ENCODE measurements around the gene CAPN12. TPM values are rescaled to one million over a fixed set of nuclear protein-coding genes. Genes with fewer than 3 reads are reported as not detected.
A peak's percentile ranks its signal among the peaks of the same experiment; 100 is the strongest.
"Not testable (repeated sequence)": the region's sequence is repeated elsewhere in the genome, so short reads cannot be mapped to it uniquely, and the experiment has no call there.

CAPN12 gene
- total RNA-seq (6.1 TPM), polyA plus RNA-seq (1 to 10 TPM; 1.0 to 2.6 (median 1.9) TPM)

GRCh38 chr19:38744298-38744681 is at the start of gene CAPN12:
TSS of gene CAPN12 (minus strand) at chr19:38744474. CDS start at chr19:38744165, 309 bp downstream.
- H3K27me3 Mint-ChIP-seq, result peaks cover 9% of the 10 kb centered on the region

GRCh38 chr19:38793671-38794070 is 49.4 kb upstream of the CAPN12 start:
- no peak overlapping the region for H3K4me3 ChIP-seq (ENCODE audit: low read depth, low read length)

More at GRCh38 chr19:38744298-38744681, at the start of gene CAPN12:
- no peaks in the 10 kb centered on the region for H3K27me3 ChIP-seq (ENCODE audit: control insufficient read depth, insufficient read depth, low read length)
- ATAC-seq (ENCODE audit: low read depth in 2 of 2) (no peak), DNase-seq (no peak)
- H3K36me3 Mint-ChIP-seq, result no peaks in the 10 kb centered on the region
- peaks cover 0 to 9% (median 3%) of the 10 kb centered on the region in 4 donors for H3K4me1 Mint-ChIP-seq
- no peak within 1 kb of the TSS for H3K4me3 ChIP-seq (ENCODE audit: low read depth, low read length)
- peaks cover 10% of the 10 kb centered on the region for H3K4me1 ChIP-seq (ENCODE audit: control insufficient read depth, insufficient read depth, low read length, poor library complexity, severe bottlenecking)
- no peak within 1 kb of the TSS for H3K4me3 Mint-ChIP-seq
- no peak within 1 kb of the TSS for H3K27ac ChIP-seq (ENCODE audit: insufficient read depth, low read length, poor library complexity, severe bottlenecking)
- H3K27ac Mint-ChIP-seq, result peak within 1 kb of the TSS in 1 of 3 donors; percentile 48
- no peaks in the 10 kb centered on the region for H3K36me3 ChIP-seq (ENCODE audit: control insufficient read depth, insufficient read depth, low read length)
- H3K9me3 ChIP-seq (ENCODE audit: control insufficient read depth in 2 of 2, low read length in 2 of 2), result no peaks in the 10 kb centered on the region
- H3K9me3 Mint-ChIP-seq, result peaks cover 0 to 2% (median 0%) of the 10 kb centered on the region in 7 donors

DNA sequence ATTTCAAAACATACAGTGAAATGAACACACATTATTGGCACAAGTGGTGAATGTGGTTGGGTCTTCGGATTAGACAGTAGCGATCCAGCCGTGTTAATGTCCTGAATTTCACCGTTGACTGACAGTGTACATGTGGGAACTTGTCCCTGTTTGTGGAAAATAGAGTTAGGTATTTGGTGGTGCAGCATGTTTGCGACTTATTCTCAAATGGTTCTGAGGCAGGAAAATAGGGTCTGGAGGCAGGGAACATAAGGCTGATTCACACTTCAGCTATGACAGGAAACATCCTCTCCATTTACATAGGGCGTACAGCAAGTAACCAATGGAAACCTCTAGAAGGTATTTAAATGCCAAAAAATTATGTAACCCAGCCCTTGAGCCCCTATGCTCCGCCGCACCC is 48.9 kb upstream of the CAPN12 start:
- DNase-seq (peak in 1 of 3 donors; percentile 12), ATAC-seq (ENCODE audit: low read depth in 2 of 2) (no peak)
- no peak overlapping the region for H3K4me3 ChIP-seq (ENCODE audit: low read depth, low read length)
- Mint-ChIP-seq H3K27ac (peak overlapping the region in 1 of 3 donors; percentile 77), H3K27me3 (no peaks in the 10 kb centered on the region), H3K36me3 (no peaks in the 10 kb centered on the region), H3K4me1 (peaks cover 0 to 5% (median 4%) of the 10 kb centered on the region in 4 donors), H3K9me3 (peaks cover 0 to 2% (median 0%) of the 10 kb centered on the region in 7 donors), H3K4me3 (peak overlapping the region; percentile 61 to 76 (median 66))
- H3K36me3 ChIP-seq (ENCODE audit: control insufficient read depth, insufficient read depth, low read length), result no peaks in the 10 kb centered on the region
- H3K9me3 ChIP-seq (ENCODE audit: control insufficient read depth in 2 of 2, low read length in 2 of 2), result no peaks in the 10 kb centered on the region
- no peaks in the 10 kb centered on the region for H3K27me3 ChIP-seq (ENCODE audit: control insufficient read depth, insufficient read depth, low read length)
- H3K4me1 ChIP-seq (ENCODE audit: control insufficient read depth, insufficient read depth, low read length, poor library complexity, severe bottlenecking), result peaks cover 8% of the 10 kb centered on the region
- H3K27ac ChIP-seq (ENCODE audit: insufficient read depth, low read length, poor library complexity, severe bottlenecking), result no peak overlapping the region

More at GRCh38 chr19:38793671-38794070, 49.4 kb upstream of the CAPN12 start:
- H3K9me3 Mint-ChIP-seq, result peaks cover 0 to 2% (median 0%) of the 10 kb centered on the region in 7 donors
- H3K4me1 Mint-ChIP-seq, result peaks cover 0 to 5% (median 4%) of the 10 kb centered on the region in 4 donors
- H3K36me3 Mint-ChIP-seq, result no peaks in the 10 kb centered on the region
- Histone ChIP-seq H3K36me3 (ENCODE audit: control insufficient read depth, insufficient read depth, low read length) (no peaks in the 10 kb centered on the region), H3K9me3 (ENCODE audit: control insufficient read depth in 2 of 2, low read length in 2 of 2) (no peaks in the 10 kb centered on the region), H3K27me3 (ENCODE audit: control insufficient read depth, insufficient read depth, low read length) (no peaks in the 10 kb centered on the region), H3K4me1 (ENCODE audit: control insufficient read depth, insufficient read depth, low read length, poor library complexity, severe bottlenecking) (peaks cover 8% of the 10 kb centered on the region), H3K27ac (ENCODE audit: insufficient read depth, low read length, poor library complexity, severe bottlenecking) (no peak overlapping the region)
- ATAC-seq (ENCODE audit: low read depth in 2 of 2), result no peak
- no peaks in the 10 kb centered on the region for H3K27me3 Mint-ChIP-seq
- DNase-seq, result no peak
- H3K27ac Mint-ChIP-seq, result peak overlapping the region in 2 of 3 donors; percentile 77 to 83
- peak overlapping the region in 2 of 4 donors; percentile 73 to 76 for H3K4me3 Mint-ChIP-seq

DNA sequence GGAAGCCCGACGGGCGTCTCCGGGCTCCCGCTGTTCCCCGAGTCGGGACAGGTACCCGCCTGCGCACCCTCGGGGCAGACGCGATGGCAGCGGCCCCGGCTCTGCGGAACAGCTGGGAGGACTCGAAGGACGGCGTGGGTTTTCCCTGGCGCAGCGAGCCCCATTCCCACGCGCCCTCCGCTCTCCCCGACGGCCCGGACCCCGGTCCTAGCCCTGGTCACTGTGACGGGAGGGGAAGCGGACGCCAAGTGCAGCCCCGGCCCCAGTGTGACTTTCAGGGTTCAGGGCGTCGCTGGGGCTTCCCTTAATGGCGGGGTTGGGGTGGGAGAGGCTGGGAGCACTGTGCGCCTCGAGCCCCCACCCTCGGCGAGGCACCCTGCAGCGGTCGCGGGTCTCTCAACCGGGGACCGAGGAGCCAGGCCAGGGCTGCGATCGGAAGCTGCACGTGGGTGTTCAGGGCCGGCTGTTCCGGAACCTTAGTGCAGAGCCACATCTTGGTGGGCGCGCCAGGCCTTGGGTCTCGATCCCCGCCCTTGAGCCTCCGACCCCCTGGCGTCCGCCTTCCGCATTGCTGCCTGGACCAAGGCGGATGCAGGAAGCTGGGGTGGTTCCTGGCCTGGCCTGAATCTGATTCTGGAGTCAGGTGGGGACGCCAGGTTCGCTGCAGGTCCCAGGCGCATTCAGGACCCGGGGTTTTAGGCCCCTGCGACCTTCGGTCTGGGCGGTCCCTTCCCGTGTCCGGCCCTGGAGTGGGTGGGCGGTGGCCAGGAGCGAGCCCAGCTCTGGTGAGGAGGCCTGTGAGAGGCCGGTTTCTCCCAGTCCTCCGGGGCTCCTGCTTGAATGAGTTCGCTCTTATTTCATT is 48.2 kb upstream of the CAPN12 start:
- no peaks in the 10 kb centered on the region for H3K9me3 ChIP-seq (ENCODE audit: control insufficient read depth in 2 of 2, low read length in 2 of 2)
- Mint-ChIP-seq H3K27me3 (no peaks in the 10 kb centered on the region), H3K9me3 (peaks cover 0 to 2% (median 0%) of the 10 kb centered on the region in 7 donors), H3K4me3 (peak overlapping the region; percentile 61 to 76 (median 66)), H3K36me3 (no peaks in the 10 kb centered on the region), H3K4me1 (peaks cover 0 to 5% (median 4%) of the 10 kb centered on the region in 4 donors), H3K27ac (peak overlapping the region in 1 of 3 donors; percentile 77)
- H3K4me1 ChIP-seq (ENCODE audit: control insufficient read depth, insufficient read depth, low read length, poor library complexity, severe bottlenecking), result peaks cover 8% of the 10 kb centered on the region
- H3K27me3 ChIP-seq (ENCODE audit: control insufficient read depth, insufficient read depth, low read length), result no peaks in the 10 kb centered on the region
- no peaks in the 10 kb centered on the region for H3K36me3 ChIP-seq (ENCODE audit: control insufficient read depth, insufficient read depth, low read length)
- DNase-seq, result peak; percentile 21 to 55 (median 23)
- H3K4me3 ChIP-seq (ENCODE audit: low read depth, low read length), result no peak overlapping the region
- H3K27ac ChIP-seq (ENCODE audit: insufficient read depth, low read length, poor library complexity, severe bottlenecking), result no peak overlapping the region
- peak in 1 of 2 donors; percentile 21 for ATAC-seq (ENCODE audit: low read depth in 2 of 2)

GRCh38 chr19:38791451-38792064 is 47.3 kb upstream of the CAPN12 start:
- H3K27ac Mint-ChIP-seq; H3K36me3 Mint-ChIP-seq; DNase-seq; H3K4me1 Mint-ChIP-seq; H3K27ac ChIP-seq (ENCODE audit: insufficient read depth, low read length, poor library complexity, severe bottlenecking); H3K4me1 ChIP-seq (ENCODE audit: control insufficient read depth, insufficient read depth, low read length, poor library complexity, severe bottlenecking); H3K27me3 Mint-ChIP-seq; H3K27me3 ChIP-seq (ENCODE audit: control insufficient read depth, insufficient read depth, low read length); H3K9me3 ChIP-seq (ENCODE audit: control insufficient read depth in 2 of 2, low read length in 2 of 2); H3K4me3 Mint-ChIP-seq; H3K9me3 Mint-ChIP-seq; H3K4me3 ChIP-seq (ENCODE audit: low read depth, low read length); H3K36me3 ChIP-seq (ENCODE audit: control insufficient read depth, insufficient read depth, low read length): not testable (repeated sequence)
- peak; percentile 89 to 93 for ATAC-seq (ENCODE audit: low read depth in 2 of 2)

GRCh38 chr19:38790507-38791403 is 46.5 kb upstream of the CAPN12 start:
- not testable (repeated sequence) for H3K4me3 ChIP-seq (ENCODE audit: low read depth, low read length); ATAC-seq (ENCODE audit: low read depth in 2 of 2); H3K27ac ChIP-seq (ENCODE audit: insufficient read depth, low read length, poor library complexity, severe bottlenecking); H3K27me3 ChIP-seq (ENCODE audit: control insufficient read depth, insufficient read depth, low read length); H3K36me3 Mint-ChIP-seq; H3K36me3 ChIP-seq (ENCODE audit: control insufficient read depth, insufficient read depth, low read length); H3K9me3 Mint-ChIP-seq; H3K27ac Mint-ChIP-seq; H3K4me1 Mint-ChIP-seq; H3K9me3 ChIP-seq (ENCODE audit: control insufficient read depth in 2 of 2, low read length in 2 of 2); H3K4me1 ChIP-seq (ENCODE audit: control insufficient read depth, insufficient read depth, low read length, poor library complexity, severe bottlenecking); H3K4me3 Mint-ChIP-seq; H3K27me3 Mint-ChIP-seq
- DNase-seq, result peak in 1 of 3 donors; percentile 12

DNA sequence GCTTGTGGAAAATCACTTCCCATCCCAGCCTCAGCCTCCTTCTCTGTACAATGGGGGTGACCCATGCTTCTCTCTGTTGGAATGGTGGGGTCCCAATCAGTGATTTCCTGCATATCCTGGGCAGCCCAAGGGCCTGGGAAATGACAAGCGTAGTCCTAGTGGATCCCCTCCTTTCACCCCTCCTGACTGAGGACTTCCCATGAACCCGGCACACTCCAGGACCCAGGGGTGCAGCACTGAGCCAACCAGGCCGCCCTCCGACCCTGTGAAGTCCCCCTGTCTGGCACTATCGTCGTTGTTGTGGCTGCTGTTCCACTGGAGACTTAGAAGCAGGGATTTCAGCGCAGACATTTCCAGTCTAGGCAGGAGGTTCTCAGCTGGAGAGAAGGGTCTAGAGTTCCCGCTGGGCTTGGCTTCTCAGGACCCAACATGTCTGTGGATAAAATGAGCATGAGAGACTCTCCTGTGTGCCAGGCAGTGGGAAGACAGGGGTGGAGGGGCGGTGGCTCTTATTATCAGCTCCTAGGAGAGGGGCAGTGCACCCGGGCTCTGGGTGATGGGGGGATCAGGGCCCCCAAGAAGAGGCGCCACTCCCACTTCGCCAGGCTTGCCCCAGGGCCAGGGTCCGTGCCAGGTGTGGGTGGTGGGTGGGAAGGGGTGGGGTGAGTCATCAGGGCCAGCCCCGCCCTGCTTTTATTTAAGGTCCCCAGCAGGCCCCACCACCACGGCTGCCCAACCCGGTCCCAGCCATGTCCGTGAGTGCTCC is 44.4 kb upstream of the CAPN12 start, which contains the start of gene LGALS7B:
TSS of gene LGALS7B (plus strand) at position 723 of the 766 bp plus-strand sequence. CDS start at position 750, 27 bp downstream.
- DNase-seq (no peak), ATAC-seq (ENCODE audit: low read depth in 2 of 2) (no peak)
- peaks cover 0 to 5% (median 4%) of the 10 kb centered on the region in 4 donors for H3K4me1 Mint-ChIP-seq
- H3K36me3 Mint-ChIP-seq, result no peaks in the 10 kb centered on the region
- Histone ChIP-seq H3K9me3 (ENCODE audit: control insufficient read depth in 2 of 2, low read length in 2 of 2) (no peaks in the 10 kb centered on the region), H3K27ac (ENCODE audit: insufficient read depth, low read length, poor library complexity, severe bottlenecking) (no peak within 1 kb of the TSS), H3K27me3 (ENCODE audit: control insufficient read depth, insufficient read depth, low read length) (no peaks in the 10 kb centered on the region), H3K36me3 (ENCODE audit: control insufficient read depth, insufficient read depth, low read length) (no peaks in the 10 kb centered on the region), H3K4me3 (ENCODE audit: low read depth, low read length) (no peak within 1 kb of the TSS), H3K4me1 (ENCODE audit: control insufficient read depth, insufficient read depth, low read length, poor library complexity, severe bottlenecking) (peaks cover 8% of the 10 kb centered on the region)
- H3K27ac Mint-ChIP-seq, result peak within 1 kb of the TSS in 1 of 3 donors; percentile 83
- H3K27me3 Mint-ChIP-seq, result peaks cover 4% of the 10 kb centered on the region
- H3K4me3 Mint-ChIP-seq, result no peak within 1 kb of the TSS
- no peaks in the 10 kb centered on the region for H3K9me3 Mint-ChIP-seq
